ENCODE measurements around the gene SLC2A9.

Gene SLC2A9

DNA sequence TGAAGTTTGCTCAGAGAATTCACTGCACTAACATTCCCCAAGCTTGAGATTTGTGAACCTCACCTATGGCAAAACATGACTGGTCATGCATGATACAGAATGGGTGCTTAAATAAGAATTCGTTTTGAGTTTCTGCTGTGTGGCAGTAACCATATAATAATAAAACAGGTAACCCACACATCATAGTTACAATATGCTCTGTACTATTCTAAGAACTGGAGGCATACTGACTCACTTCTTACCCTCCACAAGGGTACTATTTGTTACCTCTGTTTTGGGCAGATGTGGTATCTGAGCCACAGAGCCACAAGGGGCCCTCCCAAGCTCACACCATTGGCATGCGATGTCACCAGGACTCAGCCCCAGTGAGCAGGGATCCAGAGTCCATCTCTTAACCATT is 17.6 kb downstream of the SLC2A9 start:
- TF ChIP-seq, protein P1, sequence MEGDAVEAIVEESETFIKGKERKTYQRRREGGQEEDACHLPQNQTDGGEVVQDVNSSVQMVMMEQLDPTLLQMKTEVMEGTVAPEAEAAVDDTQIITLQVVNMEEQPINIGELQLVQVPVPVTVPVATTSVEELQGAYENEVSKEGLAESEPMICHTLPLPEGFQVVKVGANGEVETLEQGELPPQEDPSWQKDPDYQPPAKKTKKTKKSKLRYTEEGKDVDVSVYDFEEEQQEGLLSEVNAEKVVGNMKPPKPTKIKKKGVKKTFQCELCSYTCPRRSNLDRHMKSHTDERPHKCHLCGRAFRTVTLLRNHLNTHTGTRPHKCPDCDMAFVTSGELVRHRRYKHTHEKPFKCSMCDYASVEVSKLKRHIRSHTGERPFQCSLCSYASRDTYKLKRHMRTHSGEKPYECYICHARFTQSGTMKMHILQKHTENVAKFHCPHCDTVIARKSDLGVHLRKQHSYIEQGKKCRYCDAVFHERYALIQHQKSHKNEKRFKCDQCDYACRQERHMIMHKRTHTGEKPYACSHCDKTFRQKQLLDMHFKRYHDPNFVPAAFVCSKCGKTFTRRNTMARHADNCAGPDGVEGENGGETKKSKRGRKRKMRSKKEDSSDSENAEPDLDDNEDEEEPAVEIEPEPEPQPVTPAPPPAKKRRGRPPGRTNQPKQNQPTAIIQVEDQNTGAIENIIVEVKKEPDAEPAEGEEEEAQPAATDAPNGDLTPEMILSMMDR (conservative IDR thresholded peaks at IDR 0.05; ENCODE audit: low read length): no peak
- no peak for TF ChIP-seq EZH2phosphoT487 (IDR thresholded peaks at IDR 0.05; ENCODE audit: borderline replicate concordance)
- H4K20me1 ChIP-seq (ENCODE audit: insufficient read depth, low read length, poor library complexity, severe bottlenecking): no peaks in the 10 kb centered on the region
- no peaks in the 10 kb centered on the region for H3K27me3 ChIP-seq (ENCODE audit: insufficient read depth, low read length, poor library complexity, severe bottlenecking)
- no peak overlapping the region for H3K4me2 ChIP-seq (ENCODE audit: low read depth, low read length, poor library complexity, severe bottlenecking)
- H3K9ac ChIP-seq (ENCODE audit: low read depth, low read length, poor library complexity, severe bottlenecking): no peak overlapping the region
- no peaks in the 10 kb centered on the region for H3K9me2 ChIP-seq (replicated peaks; ENCODE audit: low read depth, low read length)
- no peaks in the 10 kb centered on the region for H3K79me2 ChIP-seq (ENCODE audit: insufficient read depth, low read length)
- H3K4me3 ChIP-seq (ENCODE audit: low read length, poor library complexity, severe bottlenecking): no peak overlapping the region
- no peaks in the 10 kb centered on the region for H3F3A ChIP-seq (ENCODE audit: low read depth)
- H3K36me3 ChIP-seq (ENCODE audit: insufficient read depth, low read length): no peaks in the 10 kb centered on the region
- H2AFZ ChIP-seq (ENCODE audit: low read length): no peak overlapping the region
- no peaks in the 10 kb centered on the region for H3K4me1 ChIP-seq (ENCODE audit: insufficient read depth, low read length, poor library complexity, severe bottlenecking)
- no peaks in the 10 kb centered on the region for H3K9me3 ChIP-seq (ENCODE audit: insufficient read depth, low read depth, low read length)

DNA sequence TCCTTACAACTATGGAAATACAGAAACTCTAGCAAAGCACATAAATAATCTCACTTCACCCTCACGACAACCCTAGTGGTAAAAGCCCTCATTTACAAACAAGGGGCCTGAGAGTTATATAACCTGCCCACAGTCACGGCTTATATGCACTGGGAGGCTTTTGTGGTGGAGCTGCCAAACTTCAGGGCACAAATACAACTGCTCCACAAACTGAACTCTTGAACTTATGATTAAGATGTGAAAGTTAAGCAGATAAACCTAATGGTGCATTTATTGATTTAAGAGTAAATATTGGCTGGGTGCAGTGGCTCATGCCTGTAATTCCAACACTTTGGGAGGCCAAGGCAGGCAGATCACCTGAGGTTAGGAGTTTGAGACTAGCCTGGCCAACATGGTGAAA is 19.0 kb downstream of the SLC2A9 start:
- no peak overlapping the region for H2AFZ ChIP-seq (ENCODE audit: low read length)
- H3K4me2 ChIP-seq (ENCODE audit: low read depth, low read length, poor library complexity, severe bottlenecking): no peak overlapping the region
- no peak for TF ChIP-seq EZH2phosphoT487 (IDR thresholded peaks at IDR 0.05; ENCODE audit: borderline replicate concordance)
- TF ChIP-seq, protein P1 (conservative IDR thresholded peaks at IDR 0.05; ENCODE audit: low read length): no peak
- H3K36me3 ChIP-seq (ENCODE audit: insufficient read depth, low read length): no peaks in the 10 kb centered on the region
- H4K20me1 ChIP-seq (ENCODE audit: insufficient read depth, low read length, poor library complexity, severe bottlenecking): no peaks in the 10 kb centered on the region
- H3F3A ChIP-seq (ENCODE audit: low read depth): no peaks in the 10 kb centered on the region
- no peaks in the 10 kb centered on the region for H3K27me3 ChIP-seq (ENCODE audit: insufficient read depth, low read length, poor library complexity, severe bottlenecking)
- H3K9me2 ChIP-seq (replicated peaks; ENCODE audit: low read depth, low read length): no peaks in the 10 kb centered on the region
- no peaks in the 10 kb centered on the region for H3K9me3 ChIP-seq (ENCODE audit: insufficient read depth, low read depth, low read length)
- H3K4me3 ChIP-seq (ENCODE audit: low read length, poor library complexity, severe bottlenecking): no peak overlapping the region
- H3K4me1 ChIP-seq (ENCODE audit: insufficient read depth, low read length, poor library complexity, severe bottlenecking): no peaks in the 10 kb centered on the region
- H3K79me2 ChIP-seq (ENCODE audit: insufficient read depth, low read length): no peaks in the 10 kb centered on the region
- H3K9ac ChIP-seq (ENCODE audit: low read depth, low read length, poor library complexity, severe bottlenecking): no peak overlapping the region

DNA sequence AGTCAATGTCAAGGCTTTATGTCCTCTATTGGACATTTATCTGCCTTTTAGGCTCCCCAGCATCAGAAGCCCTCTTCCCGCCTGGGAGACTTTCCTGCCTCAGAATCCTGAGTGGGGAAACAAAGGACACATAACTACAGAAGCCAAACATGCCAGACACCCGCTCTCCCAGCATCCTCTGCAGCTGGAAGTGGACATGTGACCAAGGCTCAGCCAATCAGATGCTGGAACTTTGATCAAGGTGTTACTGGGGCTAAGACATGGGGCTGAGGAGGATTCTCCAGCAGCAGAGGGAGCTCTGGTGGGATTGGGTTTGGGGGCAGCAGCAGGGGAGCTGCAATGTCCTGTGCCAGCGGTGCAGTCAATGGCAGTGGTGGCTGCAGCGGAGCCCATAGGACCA is 19.5 kb downstream of the SLC2A9 start:
- Histone ChIP-seq H3K9me3 (ENCODE audit: insufficient read depth, low read depth, low read length) (no peaks in the 10 kb centered on the region), H3K9me2 (replicated peaks; ENCODE audit: low read depth, low read length) (no peaks in the 10 kb centered on the region), H3K36me3 (ENCODE audit: insufficient read depth, low read length) (no peaks in the 10 kb centered on the region), H3F3A (ENCODE audit: low read depth) (no peaks in the 10 kb centered on the region), H3K4me1 (ENCODE audit: insufficient read depth, low read length, poor library complexity, severe bottlenecking) (no peaks in the 10 kb centered on the region), H3K79me2 (ENCODE audit: insufficient read depth, low read length) (no peaks in the 10 kb centered on the region), H3K9ac (ENCODE audit: low read depth, low read length, poor library complexity, severe bottlenecking) (no peak overlapping the region), H3K4me3 (ENCODE audit: low read length, poor library complexity, severe bottlenecking) (no peak overlapping the region), H3K4me2 (ENCODE audit: low read depth, low read length, poor library complexity, severe bottlenecking) (no peak overlapping the region), H3K27me3 (ENCODE audit: insufficient read depth, low read length, poor library complexity, severe bottlenecking) (no peaks in the 10 kb centered on the region), H4K20me1 (ENCODE audit: insufficient read depth, low read length, poor library complexity, severe bottlenecking) (no peaks in the 10 kb centered on the region), H2AFZ (ENCODE audit: low read length) (no peak overlapping the region)
- no peak for TF ChIP-seq EZH2phosphoT487 (IDR thresholded peaks at IDR 0.05; ENCODE audit: borderline replicate concordance)
- TF ChIP-seq, protein P1 (conservative IDR thresholded peaks at IDR 0.05; ENCODE audit: low read length): no peak

All from Loucy (cell line).